MM.1S (cell line): ENCODE data around the gene LSM8.

Experiments used
- DNase-seq: peaks from one replicate; pipeline ENCODE4 v3.0.0-alpha.2; 2015
- H2AFZ ChIP-seq: fragments of 300-600 bp; sonication (generic); 2 replicates; pipeline ENCODE4 v1.6.0; 2016; ENCODE audit warnings: antibody characterized with exemption, low read length
- H3F3A ChIP-seq: fragments of 300-600 bp; sonication (generic); 2 replicates; pipeline ENCODE4 v1.6.1; 2016; ENCODE audit warnings: mild to moderate bottlenecking, antibody characterized with exemption, low read length, moderate library complexity, mixed read lengths; ENCODE audit not compliant: insufficient read depth
- H3K27ac ChIP-seq: fragments of 300-600 bp; sonication (generic); 2 replicates; pipeline ENCODE4 v1.5.1; 2016; ENCODE audit warnings: mild to moderate bottlenecking, low read length
- H3K27me3 ChIP-seq: fragments of 300-600 bp; sonication (generic); replicated peaks from 2 replicates; pipeline ENCODE4 v1.6.0; 2016; ENCODE audit warnings: low read length; ENCODE audit not compliant: insufficient read depth
- H3K36me3 ChIP-seq: fragments of 300-600 bp; sonication (generic); replicated peaks from 2 replicates; pipeline ENCODE4 v1.6.1; 2016; ENCODE audit warnings: mild to moderate bottlenecking, low read length, mixed read lengths; ENCODE audit not compliant: insufficient read depth
- H3K4me1 ChIP-seq: fragments of 300-600 bp; sonication (generic); 2 replicates; pipeline ENCODE4 v1.6.1; 2016; ENCODE audit warnings: low read length, mixed read lengths
- H3K4me2 ChIP-seq: fragments of 300-600 bp; sonication (generic); 2 replicates; pipeline ENCODE4 v1.6.0; 2016; ENCODE audit warnings: low read depth, low read length
- H3K4me3 ChIP-seq: fragments of 300-600 bp; sonication (generic); 2 replicates; pipeline ENCODE4 v1.5.1; 2016; ENCODE audit warnings: low read length, mixed read lengths
- H3K79me2 ChIP-seq: fragments of 300-600 bp; sonication (generic); 2 replicates; pipeline ENCODE4 v1.6.1; 2016; ENCODE audit warnings: mixed run types, low read length, mixed read lengths
- H3K9ac ChIP-seq: fragments of 300-600 bp; sonication (generic); 2 replicates; pipeline ENCODE4 v1.6.1; 2016; ENCODE audit warnings: low read length, mixed read lengths
- H3K9me2 ChIP-seq: fragments of 300-600 bp; sonication (generic); replicated peaks from 2 replicates; pipeline ENCODE4 v1.6.1; 2016; ENCODE audit warnings: mild to moderate bottlenecking, low read length, mixed read lengths; ENCODE audit not compliant: insufficient read depth
- H3K9me3 ChIP-seq: fragments of 300-600 bp; sonication (generic); replicated peaks from 2 replicates; pipeline ENCODE4 v1.6.1; 2016; ENCODE audit warnings: mild to moderate bottlenecking, low read length, mixed read lengths; ENCODE audit not compliant: insufficient read depth
- H4K20me1 ChIP-seq: fragments of 300-600 bp; sonication (generic); 2 replicates; pipeline ENCODE4 v1.6.1; 2016; ENCODE audit warnings: mild to moderate bottlenecking, low read length, moderate library complexity, mixed read lengths; ENCODE audit not compliant: insufficient read depth
- CTCF ChIP-seq: fragments of 300-600 bp; sonication (generic); IDR thresholded peaks from 2 replicates; pipeline ENCODE4 v1.5.1; 2016; ENCODE audit warnings: antibody characterized with exemption, low read length, mixed read lengths
- EZH2 ChIP-seq: fragments of 300-600 bp; sonication (generic); optimal IDR thresholded peaks from 2 replicates; pipeline ENCODE3; 2017; ENCODE audit warnings: low read depth, mild to moderate bottlenecking, antibody characterized with exemption, low read length, mixed read lengths
- EZH2phosphoT487 ChIP-seq: fragments of 300-600 bp; sonication (generic); IDR thresholded peaks from 2 replicates; pipeline ENCODE4 v1.6.1; 2018; ENCODE audit warnings: antibody characterized with exemption, low read length

Gene LSM8

GRCh38 chr7:118148930-118149329 is 35.0 kb upstream of the LSM8 start:
- H3K36me3 ChIP-seq = no peaks in the 10 kb centered on the region
- H3K4me2 ChIP-seq = no peak overlapping the region
- H3K27ac ChIP-seq = no peak overlapping the region
- no peaks in the 10 kb centered on the region for H3K27me3 ChIP-seq
- no peak for TF ChIP-seq EZH2
- TF ChIP-seq EZH2phosphoT487 = no peak
- no peak for TF ChIP-seq CTCF
- no peak overlapping the region for H3K4me3 ChIP-seq
- no peaks in the 10 kb centered on the region for H3K9me3 ChIP-seq
- H3K9ac ChIP-seq = no peak overlapping the region
- DNase-seq = no peak
- no peaks in the 10 kb centered on the region for H3K79me2 ChIP-seq
- H3K9me2 ChIP-seq = no peaks in the 10 kb centered on the region
- H4K20me1 ChIP-seq = no peaks in the 10 kb centered on the region
- no peaks in the 10 kb centered on the region for H3F3A ChIP-seq
- H3K4me1 ChIP-seq = no peaks in the 10 kb centered on the region
- no peak overlapping the region for H2AFZ ChIP-seq

GRCh38 chr7:118149394-118149793 is 34.6 kb upstream of the LSM8 start:
- H3K27me3 ChIP-seq = no peaks in the 10 kb centered on the region
- H3K4me2 ChIP-seq = no peak overlapping the region
- no peak overlapping the region for H2AFZ ChIP-seq
- no peaks in the 10 kb centered on the region for H4K20me1 ChIP-seq
- H3K27ac ChIP-seq = no peak overlapping the region
- H3K9me3 ChIP-seq = no peaks in the 10 kb centered on the region
- H3K4me3 ChIP-seq = no peak overlapping the region
- H3K36me3 ChIP-seq = no peaks in the 10 kb centered on the region
- H3K4me1 ChIP-seq = no peaks in the 10 kb centered on the region
- H3K9me2 ChIP-seq = no peaks in the 10 kb centered on the region
- H3F3A ChIP-seq = no peaks in the 10 kb centered on the region
- TF ChIP-seq EZH2 (no peak), CTCF (no peak), EZH2phosphoT487 (no peak)
- no peaks in the 10 kb centered on the region for H3K79me2 ChIP-seq
- no peak for DNase-seq
- no peak overlapping the region for H3K9ac ChIP-seq

GRCh38 chr7:118151671-118152070 is 32.3 kb upstream of the LSM8 start:
- Histone ChIP-seq H3F3A (no peaks in the 10 kb centered on the region), H3K36me3 (no peaks in the 10 kb centered on the region), H3K9ac (no peak overlapping the region), H2AFZ (no peak overlapping the region), H3K27me3 (no peaks in the 10 kb centered on the region), H3K79me2 (no peaks in the 10 kb centered on the region), H3K4me1 (no peaks in the 10 kb centered on the region), H3K27ac (no peak overlapping the region), H3K9me3 (no peaks in the 10 kb centered on the region), H3K4me2 (no peak overlapping the region), H3K9me2 (no peaks in the 10 kb centered on the region), H4K20me1 (no peaks in the 10 kb centered on the region), H3K4me3 (no peak overlapping the region)
- no peak for DNase-seq
- TF ChIP-seq CTCF (no peak), EZH2 (no peak), EZH2phosphoT487 (no peak)

GRCh38 chr7:118152149-118152548 is 31.8 kb upstream of the LSM8 start:
- H3K36me3 ChIP-seq = no peaks in the 10 kb centered on the region
- H3K9me3 ChIP-seq = no peaks in the 10 kb centered on the region
- H3K79me2 ChIP-seq = no peaks in the 10 kb centered on the region
- H4K20me1 ChIP-seq = no peaks in the 10 kb centered on the region
- TF ChIP-seq CTCF (no peak), EZH2 (no peak), EZH2phosphoT487 (no peak)
- H3K4me2 ChIP-seq = no peak overlapping the region
- no peak for DNase-seq
- no peak overlapping the region for H2AFZ ChIP-seq
- H3K27ac ChIP-seq = no peak overlapping the region
- H3K27me3 ChIP-seq = no peaks in the 10 kb centered on the region
- H3K9ac ChIP-seq = no peak overlapping the region
- H3K9me2 ChIP-seq = no peaks in the 10 kb centered on the region
- no peak overlapping the region for H3K4me3 ChIP-seq
- no peaks in the 10 kb centered on the region for H3F3A ChIP-seq
- H3K4me1 ChIP-seq = no peaks in the 10 kb centered on the region
